ENCODE results near the gene FBXO38. TPM values are rescaled to one million over a fixed set of nuclear protein-coding genes. Genes with fewer than 3 reads are reported as not detected.

FBXO38 gene
- total RNA-seq, 2 experiments from 2014 or later, result 38.0 to 39.6 TPM

DNA sequence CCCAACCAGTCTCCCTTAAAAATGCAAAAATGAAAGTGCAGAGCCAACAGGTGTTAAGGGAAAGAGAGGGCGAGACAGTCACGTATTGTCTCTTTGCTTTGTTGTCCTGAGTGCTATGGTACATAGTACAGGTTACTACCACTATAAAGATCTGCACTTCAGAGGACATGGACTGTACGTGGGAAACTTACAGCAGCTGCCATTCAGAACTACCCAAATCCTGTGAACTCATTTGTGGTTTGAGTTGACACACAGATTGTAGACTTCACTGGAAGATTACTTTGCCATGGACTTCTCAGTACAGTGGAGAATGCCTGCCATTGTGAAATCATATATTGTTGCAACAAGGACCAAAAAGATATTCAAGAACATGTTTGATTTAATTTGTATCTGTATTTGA, 34.8 kb downstream of the FBXO38 start:
- Mint-ChIP-seq H3K36me3 (ENCODE audit: low read depth) (peaks cover 40% of the 10 kb centered on the region), H3K27ac (peak overlapping the region; percentile 16)

DNA sequence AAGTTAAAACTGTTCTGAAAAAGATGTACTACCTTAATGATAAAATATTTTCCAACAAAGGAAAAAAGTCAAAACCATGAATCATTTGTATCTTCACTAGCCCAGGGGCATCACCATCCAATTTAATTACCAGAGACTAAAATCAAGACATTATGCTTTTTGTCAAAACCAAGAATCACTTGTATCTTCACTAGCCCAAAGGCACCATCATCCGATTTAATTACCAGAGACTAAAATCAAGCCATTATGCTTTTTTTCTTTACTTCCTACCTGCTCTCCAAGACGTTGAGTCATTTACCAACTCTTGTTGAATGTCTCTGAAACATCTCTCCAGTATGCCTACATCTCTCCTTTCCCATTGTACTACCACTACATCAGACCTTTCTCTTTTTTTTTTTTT, 37.9 kb downstream of the FBXO38 start:
- Mint-ChIP-seq H3K9me3 (no peaks in the 10 kb centered on the region), H3K4me1 (ENCODE audit: low read depth) (peaks cover 9% of the 10 kb centered on the region), H3K4me3 (no peak overlapping the region), H3K27me3 (no peaks in the 10 kb centered on the region), H3K27ac (no peak overlapping the region), H3K36me3 (ENCODE audit: low read depth) (peaks cover 56% of the 10 kb centered on the region)
- DNase-seq, result no peak
- ChIA-PET POLR2A (no interaction called here), CTCF (interaction anchor here (1.1 to 1.6 kb wide), 4 partner anchors 11 to 309 kb away, joined by 4 to 6 read pairs (median 4); no protein-coding TSS in a partner anchor)
- TF ChIP-seq, protein P1, sequence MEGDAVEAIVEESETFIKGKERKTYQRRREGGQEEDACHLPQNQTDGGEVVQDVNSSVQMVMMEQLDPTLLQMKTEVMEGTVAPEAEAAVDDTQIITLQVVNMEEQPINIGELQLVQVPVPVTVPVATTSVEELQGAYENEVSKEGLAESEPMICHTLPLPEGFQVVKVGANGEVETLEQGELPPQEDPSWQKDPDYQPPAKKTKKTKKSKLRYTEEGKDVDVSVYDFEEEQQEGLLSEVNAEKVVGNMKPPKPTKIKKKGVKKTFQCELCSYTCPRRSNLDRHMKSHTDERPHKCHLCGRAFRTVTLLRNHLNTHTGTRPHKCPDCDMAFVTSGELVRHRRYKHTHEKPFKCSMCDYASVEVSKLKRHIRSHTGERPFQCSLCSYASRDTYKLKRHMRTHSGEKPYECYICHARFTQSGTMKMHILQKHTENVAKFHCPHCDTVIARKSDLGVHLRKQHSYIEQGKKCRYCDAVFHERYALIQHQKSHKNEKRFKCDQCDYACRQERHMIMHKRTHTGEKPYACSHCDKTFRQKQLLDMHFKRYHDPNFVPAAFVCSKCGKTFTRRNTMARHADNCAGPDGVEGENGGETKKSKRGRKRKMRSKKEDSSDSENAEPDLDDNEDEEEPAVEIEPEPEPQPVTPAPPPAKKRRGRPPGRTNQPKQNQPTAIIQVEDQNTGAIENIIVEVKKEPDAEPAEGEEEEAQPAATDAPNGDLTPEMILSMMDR (IDR thresholded peaks at IDR 0.05), result no peak
- ATAC-seq, result no peak
- intact Hi-C loops (cut with micrococcal nuclease), result no loop called here

More for the DNA sequence above, 34.8 kb downstream of the FBXO38 start:
- H3K4me3 Mint-ChIP-seq, result no peak overlapping the region
- H3K4me1 Mint-ChIP-seq (ENCODE audit: low read depth), result peaks cover 4% of the 10 kb centered on the region
- no peaks in the 10 kb centered on the region for H3K9me3 Mint-ChIP-seq
- ATAC-seq, result no peak
- DNase-seq, result no peak
- H3K27me3 Mint-ChIP-seq, result no peaks in the 10 kb centered on the region
- intact Hi-C loops (cut with micrococcal nuclease), result no loop called here
- ChIA-PET POLR2A (no interaction called here), CTCF (interaction anchor here (0.9 kb wide), 1 partner anchor 312 kb away, joined by 4 read pairs; no protein-coding TSS in a partner anchor)
- TF ChIP-seq, protein P1 (IDR thresholded peaks at IDR 0.05), result no peak

DNA sequence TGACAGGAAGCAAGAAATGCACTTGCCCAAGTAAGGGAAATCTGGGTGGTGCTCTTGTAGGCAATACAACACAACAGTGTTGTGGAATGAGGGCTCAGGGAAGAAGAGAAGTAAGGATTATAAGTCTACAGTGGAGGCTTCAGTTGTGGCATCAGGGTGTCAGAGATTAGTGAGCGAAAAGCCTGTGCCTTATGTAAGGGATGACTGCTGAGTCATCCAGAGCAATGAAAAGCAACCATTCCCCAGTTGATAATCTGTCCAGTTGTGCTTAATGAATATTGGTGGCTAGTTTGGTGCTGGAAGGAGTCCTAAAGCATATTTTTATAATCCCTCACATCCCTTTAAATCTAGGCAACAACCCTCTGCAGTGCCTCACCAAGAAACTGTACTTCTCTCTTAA, 42.0 kb downstream of the FBXO38 start:
- peaks cover 25% of the 10 kb centered on the region for H3K4me1 Mint-ChIP-seq (ENCODE audit: low read depth)
- CTCF ChIA-PET, result interaction anchor here (1.0 kb wide), 1 partner anchor 306 kb away, joined by 4 read pairs; no protein-coding TSS in a partner anchor
- H3K36me3 Mint-ChIP-seq (ENCODE audit: low read depth), result peaks cover 49% of the 10 kb centered on the region
- ATAC-seq (no peak), DNase-seq (no peak)
- TF ChIP-seq, protein P1 (IDR thresholded peaks at IDR 0.05), result no peak
- peak overlapping the region; percentile 74 for H3K27ac Mint-ChIP-seq
- no peaks in the 10 kb centered on the region for H3K27me3 Mint-ChIP-seq
- no peak overlapping the region for H3K4me3 Mint-ChIP-seq
- intact Hi-C loops (cut with micrococcal nuclease), result no loop called here
- H3K9me3 Mint-ChIP-seq, result no peaks in the 10 kb centered on the region
- POLR2A ChIA-PET, result no interaction called here

DNA sequence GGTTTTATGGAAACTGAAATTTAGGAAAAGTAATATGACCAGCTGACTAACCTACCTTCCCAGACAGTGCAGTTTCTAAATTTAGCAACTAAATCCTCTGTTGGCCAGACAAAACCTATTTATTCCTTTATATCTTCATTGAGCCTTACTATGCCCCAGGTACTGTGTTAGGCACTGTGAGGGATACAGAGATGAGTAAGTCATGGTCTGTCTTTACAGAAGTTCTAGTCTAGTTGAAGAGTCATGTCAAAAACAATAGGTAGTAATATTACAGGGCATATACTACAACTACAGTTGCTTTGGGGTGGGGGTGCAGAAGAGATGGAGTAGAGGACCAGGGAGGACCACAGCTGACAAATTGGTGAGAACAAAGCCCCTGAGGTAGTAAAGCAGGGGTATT, 42.8 kb downstream of the FBXO38 start:
- H3K27ac Mint-ChIP-seq, result peak overlapping the region; percentile 77
- no peak overlapping the region for H3K4me3 Mint-ChIP-seq
- no peaks in the 10 kb centered on the region for H3K27me3 Mint-ChIP-seq
- H3K4me1 Mint-ChIP-seq (ENCODE audit: low read depth), result peaks cover 25% of the 10 kb centered on the region
- TF ChIP-seq, protein P1 (IDR thresholded peaks at IDR 0.05), result no peak
- intact Hi-C loops (cut with micrococcal nuclease), result no loop called here
- no peaks in the 10 kb centered on the region for H3K9me3 Mint-ChIP-seq
- peaks cover 52% of the 10 kb centered on the region for H3K36me3 Mint-ChIP-seq (ENCODE audit: low read depth)
- DNase-seq (no peak), ATAC-seq (no peak)
- CTCF ChIA-PET, result interaction anchor here (1.0 kb wide), 1 partner anchor 305 kb away, joined by 4 read pairs; no protein-coding TSS in a partner anchor
- POLR2A ChIA-PET, result no interaction called here

DNA sequence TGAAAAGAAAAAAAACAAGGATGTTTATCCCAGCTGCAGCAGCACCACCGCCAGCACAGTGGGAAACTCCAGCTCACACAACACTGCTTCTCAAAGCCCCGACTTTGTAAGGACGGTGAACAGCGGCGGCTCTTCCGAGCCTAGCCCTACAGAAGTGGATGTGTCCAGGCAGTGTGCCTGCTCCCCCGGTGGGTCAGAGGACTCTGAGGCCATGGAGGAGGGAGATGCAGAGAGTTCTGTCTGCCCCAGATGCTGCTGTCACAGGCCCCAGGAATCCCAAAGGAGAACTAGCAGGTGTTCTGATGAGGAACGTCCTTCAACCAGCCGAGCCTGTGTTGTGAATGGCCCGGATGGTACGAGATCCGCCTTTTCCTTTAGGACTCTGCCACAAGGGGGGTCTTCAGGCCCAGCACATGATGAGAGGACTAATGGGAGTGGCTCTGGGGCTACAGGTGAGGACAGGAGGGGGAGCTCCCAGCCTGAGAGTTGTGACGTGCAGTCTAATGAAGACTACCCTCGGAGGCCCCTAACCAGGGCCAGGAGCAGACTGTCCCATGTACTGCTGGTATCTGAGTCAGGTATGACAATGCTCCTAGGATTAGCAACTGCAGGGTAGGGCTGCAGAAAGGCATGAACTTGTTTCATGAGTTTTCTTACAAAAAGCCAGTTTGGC, 43.7 kb downstream of the FBXO38 start:
- H3K27me3 Mint-ChIP-seq, result no peaks in the 10 kb centered on the region
- intact Hi-C loops (cut with micrococcal nuclease), result no loop called here
- H3K4me3 Mint-ChIP-seq, result no peak overlapping the region
- peaks cover 22% of the 10 kb centered on the region for H3K4me1 Mint-ChIP-seq (ENCODE audit: low read depth)
- H3K9me3 Mint-ChIP-seq, result no peaks in the 10 kb centered on the region
- TF ChIP-seq, protein P1 (IDR thresholded peaks at IDR 0.05), result no peak
- peaks cover 45% of the 10 kb centered on the region for H3K36me3 Mint-ChIP-seq (ENCODE audit: low read depth)
- peak overlapping the region; percentile 53 for H3K27ac Mint-ChIP-seq
- no peak for DNase-seq
- no peak for ATAC-seq
- CTCF ChIA-PET, result interaction anchor here (1.6 to 2.8 kb wide), 2 partner anchors 136 to 303 kb away, joined by 4 to 12 read pairs; no protein-coding TSS in a partner anchor
- POLR2A ChIA-PET, result interaction anchor here (0.9 kb wide), 1 partner anchor 10 kb away, joined by 3 read pairs; no protein-coding TSS in a partner anchor

Measured in activated CD8-positive, alpha-beta T cell treated with anti-CD3 and anti-CD28 coated beads for 36 hours (primary cell).